GM06990 (cell line): ENCODE data around the gene SPINK14.

Experiments
- DNase-seq: peaks from one replicate; pipeline ENCODE4 v3.0.0-alpha.2; 2011; ENCODE audit not compliant: insufficient read length; ENCODE audit errors: extremely low read depth
- H3K27me3 ChIP-seq: replicated peaks from 2 replicates; pipeline ENCODE4 v1.6.0; 2011; ENCODE audit warnings: low read length; ENCODE audit not compliant: control insufficient read depth, insufficient read depth
- H3K36me3 ChIP-seq: 2 replicates; pipeline ENCODE4 v1.5.1; 2011; ENCODE audit warnings: low read length; ENCODE audit not compliant: control insufficient read depth, insufficient read depth
- H3K4me3 ChIP-seq: replicated peaks from 2 replicates; pipeline ENCODE4 v1.5.1; 2011; ENCODE audit warnings: low read depth, mild to moderate bottlenecking, control low read depth, low read length
- CTCF ChIP-seq: IDR thresholded peaks from 2 replicates; pipeline ENCODE4 v1.5.1; 2011; ENCODE audit warnings: low read length, control low read depth, mild to moderate bottlenecking, inconsistent platforms; ENCODE audit not compliant: insufficient read depth, poor library complexity, severe bottlenecking

SPINK14 gene

GRCh38 chr5:148177207-148177606 lies 8.9 kb downstream of the SPINK14 start:
- Histone ChIP-seq H3K27me3 (no peaks in the 10 kb centered on the region), H3K4me3 (no peak overlapping the region), H3K36me3 (no peaks in the 10 kb centered on the region)
- TF ChIP-seq CTCF, result no peak
- DNase-seq, result no peak

- H3K36me3 ChIP-seq, result no peaks in the 10 kb centered on the region
- no peaks in the 10 kb centered on the region for H3K27me3 ChIP-seq
- peak; percentile 13 for DNase-seq
- TF ChIP-seq CTCF, result peak; percentile 59
- no peak overlapping the region for H3K4me3 ChIP-seq
These were observed 11.0 kb downstream of the SPINK14 start for GRCh38 chr5:148179234-148179824.

- Histone ChIP-seq H3K4me3 (no peak overlapping the region), H3K27me3 (no peaks in the 10 kb centered on the region), H3K36me3 (no peaks in the 10 kb centered on the region)
- TF ChIP-seq CTCF, result no peak
- peak; percentile 24 for DNase-seq
These were observed 18.1 kb downstream of the SPINK14 start for GRCh38 chr5:148186248-148187003.

- no peaks in the 10 kb centered on the region for H3K27me3 ChIP-seq
- H3K4me3 ChIP-seq, result no peak overlapping the region
- DNase-seq, result no peak
- no peak for TF ChIP-seq CTCF
- H3K36me3 ChIP-seq, result no peaks in the 10 kb centered on the region
These were observed 22.7 kb downstream of the SPINK14 start for GRCh38 chr5:148191010-148191409.

- no peak overlapping the region for H3K4me3 ChIP-seq
- no peak for TF ChIP-seq CTCF
- H3K27me3 ChIP-seq, result no peaks in the 10 kb centered on the region
- DNase-seq, result no peak
- no peaks in the 10 kb centered on the region for H3K36me3 ChIP-seq
These were observed 24.9 kb downstream of the SPINK14 start for GRCh38 chr5:148193202-148193601.

GRCh38 chr5:148201151-148201550 lies 32.8 kb downstream of the SPINK14 start:
- no peak for TF ChIP-seq CTCF
- Histone ChIP-seq H3K36me3 (no peaks in the 10 kb centered on the region), H3K27me3 (no peaks in the 10 kb centered on the region), H3K4me3 (no peak overlapping the region)
- no peak for DNase-seq
